ENCODE data around the gene RPL7A.
A peak's percentile ranks its signal among the peaks of the same experiment; 100 is the strongest.
"Not testable (repeated sequence)": the region's sequence is repeated elsewhere in the genome, so short reads cannot be mapped to it uniquely, and the experiment has no call there.

RPL7A gene

DNA sequence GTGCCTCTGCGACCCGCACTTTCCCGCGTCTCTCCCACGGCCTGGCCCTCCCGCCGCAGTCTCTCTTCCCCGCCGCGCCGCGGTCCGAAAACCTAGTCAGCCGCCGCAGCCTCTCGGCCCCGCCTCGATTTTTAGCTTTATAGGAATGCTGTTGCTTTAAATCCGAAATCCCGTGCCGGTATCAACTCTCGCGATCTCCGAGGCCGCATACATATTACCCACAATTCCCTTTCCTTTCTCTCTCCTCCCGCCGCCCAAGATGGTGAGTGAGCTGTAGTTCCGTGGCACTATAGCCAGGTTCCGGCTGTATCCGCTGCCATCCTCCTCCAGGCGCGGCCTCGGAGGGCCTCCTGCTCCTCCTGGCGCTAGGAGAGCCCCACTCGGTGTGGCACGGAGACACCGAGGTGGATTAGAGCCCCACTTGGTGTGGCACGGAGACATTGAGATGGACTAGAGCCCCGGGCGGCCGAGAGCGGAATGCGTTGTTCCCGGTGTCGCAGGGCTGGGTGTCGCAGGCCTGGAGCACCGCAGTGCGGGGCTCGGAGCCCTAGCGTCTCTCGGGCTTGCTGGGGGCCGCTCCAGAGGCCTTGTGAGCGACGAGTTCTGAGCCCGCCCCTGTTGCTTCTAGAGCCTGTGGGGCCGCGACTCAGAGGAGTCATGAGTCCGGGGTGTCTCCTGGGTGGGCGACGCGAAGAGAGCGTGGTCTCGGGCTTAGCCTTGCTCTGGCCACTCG, at the start of gene RPL7A, which contains the start of gene MED22:
TSS of gene RPL7A (plus strand) at position 234 of the 733 bp plus-strand sequence. CDS start at position 260, 26 bp downstream.
TSS of gene MED22 (minus strand) at position 147 of the 733 bp plus-strand sequence. CDS start 1,469 bp downstream, outside the sequence.
- DNase-seq (ENCODE audit: low spot score), result peak; percentile 93

DNA sequence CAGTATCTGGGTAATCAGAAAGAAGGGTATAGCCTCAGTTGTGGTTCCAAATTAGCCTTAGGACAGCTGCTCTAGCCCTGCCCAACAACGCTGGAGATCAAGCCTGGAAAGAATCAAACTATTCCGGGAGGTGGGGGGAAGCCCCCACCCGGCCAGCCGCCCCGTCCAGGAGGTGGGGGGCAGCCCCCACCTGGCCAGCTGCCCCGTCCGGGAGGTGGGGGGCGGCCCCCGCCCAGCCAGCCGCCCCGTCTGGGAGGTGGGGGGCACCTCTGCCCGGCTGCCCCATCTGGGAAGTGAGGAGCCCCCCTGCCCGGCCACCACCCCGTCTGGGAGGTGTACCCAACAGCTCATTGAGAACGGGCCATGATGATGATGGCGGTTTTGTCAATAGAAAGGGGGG, 48.0 kb upstream of the RPL7A start:
- not testable (repeated sequence) for DNase-seq (ENCODE audit: low spot score)

- no peak for DNase-seq (ENCODE audit: low spot score)
These were observed 46.5 kb upstream of the RPL7A start for GRCh38 chr9:133301253-133302230.

DNA sequence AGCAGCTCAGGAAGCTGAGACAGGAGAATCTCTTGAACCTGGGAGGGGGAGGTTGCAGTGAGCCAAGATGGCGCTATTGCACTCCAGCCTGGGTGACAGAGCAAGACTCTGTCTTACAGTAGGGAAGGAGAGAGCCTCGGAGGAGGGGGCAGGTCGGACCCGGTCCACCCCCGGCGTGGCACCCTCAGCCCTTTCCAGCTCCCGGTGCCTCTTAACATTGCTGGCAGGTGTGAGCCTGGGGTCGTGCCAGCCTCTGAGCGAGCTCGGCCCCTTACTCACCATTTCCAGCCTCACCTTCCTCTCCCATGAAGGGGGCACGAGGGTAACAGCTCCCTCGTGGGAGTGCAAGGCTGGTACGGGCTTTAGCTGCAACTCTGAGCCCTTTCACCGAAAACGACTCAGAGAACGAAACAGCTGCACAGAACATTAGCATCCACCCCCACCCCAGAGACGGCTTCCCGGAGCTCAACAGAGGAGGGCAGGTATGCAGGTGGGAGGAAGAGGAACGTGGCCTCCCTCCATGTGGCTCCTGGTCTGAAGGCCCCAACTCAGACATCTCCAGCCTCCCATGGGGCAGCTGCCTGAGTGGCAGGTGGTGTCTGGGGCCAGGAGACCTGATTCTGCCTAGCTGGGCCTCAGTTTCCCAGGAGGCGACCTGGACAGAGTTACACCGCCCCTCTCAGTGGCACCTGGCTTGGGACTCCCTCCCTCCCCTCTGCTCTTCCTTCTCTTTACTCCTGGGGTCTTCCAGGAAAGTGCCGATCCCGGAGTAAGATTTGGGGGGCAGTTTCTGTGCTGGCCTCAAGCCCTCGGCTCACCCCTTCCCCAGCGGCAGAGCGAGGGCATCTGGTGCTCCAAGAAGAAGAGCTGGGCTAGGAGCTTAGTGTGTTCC, 44.5 kb upstream of the RPL7A start:
- no peak for DNase-seq (ENCODE audit: low spot score)

- no peak for DNase-seq (ENCODE audit: low spot score)
These were observed 43.9 kb upstream of the RPL7A start for GRCh38 chr9:133304158-133304470.

DNA sequence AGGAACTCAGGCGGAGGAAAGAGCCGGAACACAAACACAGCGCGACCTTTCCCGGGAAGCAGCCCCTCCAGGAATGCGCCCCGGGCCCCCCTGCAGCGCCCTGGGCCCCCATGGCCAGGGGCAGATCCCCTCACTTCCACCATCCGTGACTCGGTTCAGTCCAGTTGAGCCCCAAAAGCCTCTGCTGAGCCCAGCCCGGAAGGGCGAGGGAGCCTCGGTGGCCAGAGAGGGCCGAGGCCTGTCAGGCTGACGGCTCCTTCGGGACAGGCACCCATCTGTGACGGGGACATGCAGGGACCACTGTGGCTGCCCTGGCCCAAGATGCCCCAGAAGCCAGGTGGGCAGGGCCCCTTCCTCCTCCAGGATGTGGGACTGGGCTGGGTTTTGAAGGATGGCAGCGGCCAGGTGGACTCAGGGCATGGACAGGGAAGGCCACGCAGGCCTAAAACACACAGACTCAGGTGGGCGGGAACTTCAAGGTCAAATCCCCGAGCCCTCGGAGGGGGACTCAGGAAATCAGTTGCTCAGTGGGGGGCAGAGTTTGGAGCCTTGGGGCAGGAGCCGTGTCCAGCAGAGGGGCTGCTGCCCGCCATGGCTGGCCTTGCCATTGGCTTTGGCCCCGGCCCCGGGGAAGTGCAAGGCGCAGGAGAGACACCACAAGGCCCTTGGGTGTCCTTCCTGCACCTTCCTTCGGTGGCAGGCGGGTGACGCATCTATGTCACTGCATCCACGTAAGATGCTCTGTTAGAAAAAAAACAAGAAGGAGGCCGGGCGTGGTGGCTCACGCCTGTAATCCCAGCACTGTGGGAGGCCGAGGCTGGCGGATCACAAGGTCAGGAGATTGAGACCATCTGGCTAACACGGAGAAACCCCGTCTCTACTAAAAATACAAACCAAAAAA, 43.3 kb upstream of the RPL7A start:
- DNase-seq (ENCODE audit: low spot score), result no peak

- no peak for DNase-seq (ENCODE audit: low spot score)
These were observed 42.3 kb upstream of the RPL7A start for GRCh38 chr9:133305731-133306130.

GRCh38 chr9:133306242-133307204, 41.5 kb upstream of the RPL7A start:
- DNase-seq (ENCODE audit: low spot score), result peak; percentile 45

- no peak for DNase-seq (ENCODE audit: low spot score)
These were observed 40.7 kb upstream of the RPL7A start for GRCh38 chr9:133307301-133307700.

DNA sequence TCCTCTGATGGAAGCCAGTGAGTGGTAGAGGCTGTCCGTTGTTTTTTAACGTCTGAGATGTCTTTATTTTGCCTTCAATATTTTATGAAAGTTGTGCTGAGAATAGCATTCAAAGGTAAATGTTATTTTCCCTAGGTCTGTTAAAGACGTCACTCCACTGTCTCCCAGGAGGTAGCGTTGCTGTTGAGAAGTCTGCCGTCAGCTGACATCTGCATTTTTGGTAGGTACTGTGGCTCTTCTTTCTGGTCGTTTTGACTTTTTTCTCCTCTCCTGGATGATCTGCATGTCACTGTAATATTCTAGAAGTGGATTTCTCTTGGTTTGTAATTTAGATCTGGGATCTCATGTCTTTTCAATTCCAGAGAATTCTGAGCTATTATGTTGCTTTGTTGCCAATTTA, 38.4 kb upstream of the RPL7A start:
- no peak for DNase-seq (ENCODE audit: low spot score)

DNA sequence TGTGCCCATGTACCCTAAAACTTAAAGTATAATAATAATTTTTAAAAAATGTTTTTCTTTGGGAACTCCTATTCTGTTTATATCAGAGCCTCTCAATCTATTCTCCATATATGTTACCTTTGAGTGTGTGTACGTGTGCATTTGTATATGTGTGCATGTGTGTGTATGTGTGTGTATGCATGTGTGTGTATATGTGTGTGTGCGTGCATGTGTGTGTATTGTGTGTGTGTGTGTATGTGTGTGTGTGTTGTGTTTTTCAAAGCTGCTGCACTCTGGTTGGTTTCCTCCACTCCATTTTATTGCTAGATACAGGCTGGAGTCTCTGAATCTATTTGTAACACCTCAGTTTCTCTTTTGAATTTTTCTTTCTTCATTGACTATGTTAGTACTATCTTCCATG, 32.0 kb upstream of the RPL7A start:
- no peak for DNase-seq (ENCODE audit: low spot score)

GRCh38 chr9:133317551-133317950, 30.5 kb upstream of the RPL7A start:
- not testable (repeated sequence) for DNase-seq (ENCODE audit: low spot score)

DNA sequence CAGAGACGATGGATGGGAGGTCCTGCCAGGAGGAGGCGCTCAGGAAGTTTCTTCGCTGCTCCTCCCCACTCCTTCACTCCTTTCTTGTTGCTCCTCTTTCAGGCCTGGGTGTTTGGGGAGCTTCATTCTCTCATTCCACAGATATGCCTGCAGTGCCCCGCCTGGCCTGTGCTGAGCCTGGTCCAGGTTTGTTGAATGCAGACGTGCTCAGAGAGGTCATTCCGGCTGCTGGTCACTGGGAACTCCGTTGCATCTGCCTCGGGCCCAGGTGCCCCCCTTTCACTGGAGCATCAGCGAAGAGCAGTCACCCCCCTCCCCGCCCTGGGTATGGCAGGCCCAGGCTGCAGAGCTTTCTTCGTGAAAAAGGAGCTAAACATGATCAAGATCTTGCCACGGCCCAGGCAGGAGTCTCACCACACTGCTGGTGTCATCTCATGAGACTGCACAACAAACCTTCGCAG, 27.6 kb upstream of the RPL7A start:
- DNase-seq (ENCODE audit: low spot score), result no peak

- no peak for DNase-seq (ENCODE audit: low spot score)
These were observed 26.5 kb upstream of the RPL7A start for GRCh38 chr9:133321411-133321935.

DNA sequence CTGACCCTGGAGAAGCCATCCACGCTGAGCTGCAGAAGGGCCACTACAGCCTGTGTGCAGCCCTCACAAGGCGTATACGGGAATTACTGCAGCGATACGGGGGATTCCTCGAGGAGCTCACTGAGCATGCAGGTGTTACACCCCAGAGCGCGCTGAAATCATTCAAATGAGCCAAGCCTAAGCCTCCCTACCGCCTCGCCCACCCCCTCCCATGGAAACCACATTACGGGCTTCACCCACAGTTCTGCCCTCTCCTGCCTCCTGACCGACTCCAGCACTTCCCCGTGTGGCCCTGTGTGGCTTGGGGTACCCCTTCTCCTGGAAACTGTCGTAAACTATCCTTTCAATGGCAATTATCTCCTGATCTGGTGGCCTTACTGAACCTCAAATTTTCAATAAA, 25.3 kb upstream of the RPL7A start:
- DNase-seq (ENCODE audit: low spot score), result no peak

DNA sequence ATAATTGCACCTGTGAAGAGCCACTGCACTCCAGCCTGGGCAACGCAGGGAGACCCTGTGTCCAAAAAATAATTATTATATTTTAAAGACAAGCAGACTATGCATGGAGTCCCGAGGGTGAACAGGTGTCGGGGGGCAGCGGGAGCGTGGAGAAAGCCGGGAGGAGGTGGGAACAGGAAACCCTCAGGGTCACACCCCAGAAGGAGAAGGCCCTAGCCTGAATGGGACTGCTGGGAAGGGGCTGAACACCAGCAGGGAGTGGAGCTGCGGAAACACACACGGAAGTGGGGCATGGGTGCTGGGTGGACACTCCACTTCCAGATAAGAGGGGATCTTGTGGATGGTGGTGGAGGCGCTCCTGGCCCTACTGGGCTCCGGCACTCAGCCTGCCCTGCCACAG, 24.8 kb upstream of the RPL7A start:
- no peak for DNase-seq (ENCODE audit: low spot score)

- no peak for DNase-seq (ENCODE audit: low spot score)
These were observed 23.9 kb upstream of the RPL7A start for GRCh38 chr9:133323991-133324703.

DNA sequence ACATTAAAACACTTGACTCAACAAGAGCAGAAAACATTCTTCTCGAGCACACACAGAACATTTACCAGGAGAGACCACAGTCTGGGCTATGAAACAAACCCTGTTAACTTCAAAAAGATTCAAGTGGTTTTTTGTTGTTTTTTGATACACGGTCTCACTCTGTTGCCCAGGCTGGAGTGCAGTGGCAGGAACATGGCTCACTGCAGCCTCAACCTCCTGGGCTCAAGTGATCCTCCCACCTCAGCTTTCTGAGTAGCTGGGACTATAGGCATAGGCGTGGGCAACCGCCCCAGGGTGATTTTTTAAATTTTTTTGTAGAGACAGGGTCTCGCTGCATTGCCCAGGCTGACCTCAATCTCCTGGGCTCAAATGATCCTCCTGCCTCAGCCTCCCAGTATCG, 21.0 kb upstream of the RPL7A start:
- DNase-seq (ENCODE audit: low spot score), result not testable (repeated sequence)
